ENCODE results near the gene DGKG. TPM values are rescaled to one million over a fixed set of nuclear protein-coding genes. Genes with fewer than 3 reads are reported as not detected.

Gene DGKG
- total and polyA plus RNA-seq, 9 of the 15 experiments (the other 6 are each of a cell fraction or from before 2014, with no cell fraction given): 0.01 to 0.36 (median 0.15) TPM

GRCh38 chr3:186107215-186108105, 254.6 kb downstream of the DGKG start (continued):
- TF ChIP-seq ZNF780A (CRISPR knock-in tag; IDR thresholded peaks at IDR 0.05) (no peak), MCM3 (IDR thresholded peaks at IDR 0.05) (no peak), ZNF668 (CRISPR knock-in tag; IDR thresholded peaks at IDR 0.05) (no peak), CHD4 (IDR thresholded peaks at IDR 0.05; ENCODE audit: insufficient read depth, insufficient replicate concordance, low read depth, low read length, poor library complexity, severe bottlenecking) (no peak), ELK3 (CRISPR knock-in tag; IDR thresholded peaks at IDR 0.05) (no peak), POU5F1 (IDR thresholded peaks at IDR 0.05; ENCODE audit: borderline replicate concordance, low read depth, low read length, partially characterized antibody) (no peak), POLR2B (IDR thresholded peaks at IDR 0.05; ENCODE audit: low read depth, partially characterized antibody) (no peak), TAF1 (IDR thresholded peaks at IDR 0.05; ENCODE audit: control insufficient read depth, extremely low read depth, insufficient read depth, low read length, severe bottlenecking) (peak; percentile 22), ZBTB17 (CRISPR knock-in tag; IDR thresholded peaks at IDR 0.05) (no peak), FOXO4 (CRISPR knock-in tag; IDR thresholded peaks at IDR 0.05) (no peak), RCOR1 (IDR thresholded peaks at IDR 0.05; ENCODE audit: borderline replicate concordance in 1 of 2, low read depth in 2 of 2, low read length in 2 of 2) (0 out of 4 replicates have a peak, but pooled peaks of 1 of the 2 experiments have one; percentile 8), SIN3A (IDR thresholded peaks at IDR 0.05; ENCODE audit: borderline replicate concordance in 2 of 2, control insufficient read depth in 1 of 2, low read depth in 2 of 2, low read length in 2 of 2) (no peak), MXI1 (IDR thresholded peaks at IDR 0.05; ENCODE audit: low read depth, low read length) (no peak), ZC3H4 (CRISPR knock-in tag; IDR thresholded peaks at IDR 0.05; ENCODE audit: borderline replicate concordance) (no peak), U2AF1 (optimal IDR thresholded peaks at IDR 0.05; ENCODE audit: low read depth, low read length) (no peak), JUND (IDR thresholded peaks at IDR 0.05; ENCODE audit: borderline replicate concordance, low read depth, low read length) (no peak; the same call in 1 of the 2 replicates), JUND (tag; IDR thresholded peaks at IDR 0.05; ENCODE audit: borderline replicate concordance, low read depth, low read length) (no peak), SAFB (IDR thresholded peaks at IDR 0.05; ENCODE audit: borderline replicate concordance, low read depth, low read length) (no peak), RBFOX2 (IDR thresholded peaks at IDR 0.05; ENCODE audit: low read depth, low read length) (peak; percentile 75), CHD1 (IDR thresholded peaks at IDR 0.05; ENCODE audit: low read length) (no peak), GABPB1 (CRISPR knock-in tag; IDR thresholded peaks at IDR 0.05) (no peak), TSC22D4 (tag; IDR thresholded peaks at IDR 0.05) (no peak), ELF1 (tag; IDR thresholded peaks at IDR 0.05) (peak; percentile 72), ZNF79 (CRISPR knock-in tag; IDR thresholded peaks at IDR 0.05; ENCODE audit: low read depth) (no peak), ZNF23 (CRISPR knock-in tag; IDR thresholded peaks at IDR 0.05) (no peak)
